Smooth muscle cell (in vitro differentiated cells): Measurements from ENCODE around the gene TMED7. TPM values are rescaled to one million over a fixed set of nuclear protein-coding genes. Genes with fewer than 3 reads are reported as not detected.

Experiments
- DNase-seq: peaks from one replicate; lab custom pipeline; 2025; ENCODE audit not compliant: unreplicated experiment; lab: John Stamatoyannopoulos, UW
- H2AFZ ChIP-seq: fragments of 200-600 bp; sonication (generic); 2 replicates; pipeline ENCODE4 v1.6.0; 2016; ENCODE audit warnings: antibody characterized with exemption, low read depth, mild to moderate bottlenecking
- H3F3A ChIP-seq: fragments of 200-600 bp; sonication (generic); 2 replicates; pipeline ENCODE4 v1.6.0; 2017; ENCODE audit warnings: antibody characterized with exemption, low read depth
- H3K27ac ChIP-seq: fragments of 200-600 bp; sonication (generic); 2 replicates; pipeline ENCODE4 v1.5.1; 2016; ENCODE audit warnings: low read depth, mild to moderate bottlenecking
- H3K27me3 ChIP-seq: fragments of 200-600 bp; sonication (generic); 2 replicates; pipeline ENCODE4 v1.6.1; 2016; ENCODE audit warnings: low read depth, mild to moderate bottlenecking
- H3K36me3 ChIP-seq: fragments of 200-600 bp; sonication (generic); 2 replicates; pipeline ENCODE4 v1.5.1; 2016; ENCODE audit warnings: low read depth
- H3K4me1 ChIP-seq: fragments of 200-600 bp; sonication (generic); 2 replicates; pipeline ENCODE4 v1.5.1; 2016; ENCODE audit warnings: low read depth
- H3K4me2 ChIP-seq: fragments of 200-600 bp; sonication (generic); 2 replicates; pipeline ENCODE4 v1.6.0; 2016; ENCODE audit warnings: mild to moderate bottlenecking
- H3K4me3 ChIP-seq: fragments of 200-600 bp; sonication (generic); 2 replicates; pipeline ENCODE4 v1.5.1; 2016; ENCODE audit warnings: mild to moderate bottlenecking
- H3K79me2 ChIP-seq: fragments of 200-600 bp; sonication (generic); 2 replicates; pipeline ENCODE4 v1.6.0; 2016; ENCODE audit warnings: low read depth, mild to moderate bottlenecking
- H3K9ac ChIP-seq: fragments of 200-600 bp; sonication (generic); 2 replicates; pipeline ENCODE4 v1.6.0; 2016; ENCODE audit warnings: low read depth
- H3K9me3 ChIP-seq: fragments of 200-600 bp; sonication (generic); replicated peaks from 2 replicates; pipeline ENCODE4 v1.5.1; 2016; ENCODE audit warnings: low read depth
- H4K20me1 ChIP-seq: fragments of 200-600 bp; sonication (generic); 2 replicates; pipeline ENCODE4 v1.6.0; 2016; ENCODE audit warnings: low read depth
- CTCF ChIP-seq: fragments of 200-600 bp; sonication (generic); IDR thresholded peaks from 2 replicates; pipeline ENCODE4 v1.5.1; 2017; ENCODE audit warnings: borderline replicate concordance, mild to moderate bottlenecking, antibody characterized with exemption; ENCODE audit not compliant: insufficient read depth, poor library complexity, severe bottlenecking
- WGBS: methylation state at CpG from one replicate; pipeline ENCODE4 v1.1.7; 2016; ENCODE audit warnings: low lambda C conversion rate; 5-methylcytosine and 5-hydroxymethylcytosine counted together
- polyA plus RNA-seq: library from polyadenylated mRNA; unstranded; fragments of >200 nt; fragmentation: Nextera tagmentation; extraction: Ambion mirVana; gene quantifications from 2 replicates; pipeline ENCODE4 v1.2.1, GENCODE V29; 2016
- total RNA-seq: library from RNA; depleted of rRNA; stranded (reverse); fragments of >200 nt; gene quantifications from 2 replicates; pipeline ENCODE4 v1.2.3, GENCODE V29; 2014

The TMED7 gene
- total and polyA plus RNA-seq, 2 experiments from 2014 or later, result 91.5 to 236 TPM

DNA sequence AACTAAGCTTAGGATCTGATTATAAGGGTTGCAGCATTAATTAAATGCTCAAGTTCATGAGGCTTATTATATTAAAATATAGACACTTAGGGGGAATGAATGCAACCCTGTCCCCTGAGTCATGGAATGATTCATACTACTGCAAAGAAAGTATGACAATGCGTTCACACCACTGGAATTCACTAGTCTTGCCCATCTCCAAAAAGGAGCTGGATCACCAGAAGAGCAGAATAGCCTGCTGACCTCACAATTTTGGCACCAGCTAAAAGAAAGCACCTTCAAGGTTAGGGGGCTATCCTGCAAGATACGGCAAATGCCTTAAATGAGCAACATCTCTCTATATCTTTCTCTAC is 32.0 kb upstream of the TMED7 start:
- no peak for TF ChIP-seq CTCF
- DNase-seq, result no peak

GRCh38 chr5:115657125-115657880 is 31.5 kb upstream of the TMED7 start:
- DNase-seq, result no peak
- WGBS, result 90% methylated on average over 2 of the region's 2 CpGs
- H3K79me2 ChIP-seq, result no peaks in the 10 kb centered on the region
- H4K20me1 ChIP-seq, result no peaks in the 10 kb centered on the region
- TF ChIP-seq CTCF, result no peak
- H3K4me1 ChIP-seq, result peaks cover 10% of the 10 kb centered on the region
- no peak overlapping the region for H2AFZ ChIP-seq
- H3F3A ChIP-seq, result no peaks in the 10 kb centered on the region
- H3K9me3 ChIP-seq, result no peaks in the 10 kb centered on the region
- peak overlapping the region; percentile 54 for H3K27ac ChIP-seq
- H3K4me2 ChIP-seq, result no peak overlapping the region
- no peaks in the 10 kb centered on the region for H3K27me3 ChIP-seq
- H3K4me3 ChIP-seq, result no peak overlapping the region
- no peaks in the 10 kb centered on the region for H3K36me3 ChIP-seq
- peak overlapping the region; percentile 11 for H3K9ac ChIP-seq

More for the DNA sequence above, 32.0 kb upstream of the TMED7 start:
- peaks cover 10% of the 10 kb centered on the region for H3K4me1 ChIP-seq
- H4K20me1 ChIP-seq, result no peaks in the 10 kb centered on the region
- no peaks in the 10 kb centered on the region for H3K9me3 ChIP-seq
- H3K27ac ChIP-seq, result peak overlapping the region; percentile 54
- 66% methylated on average over 2 of the region's 2 CpGs for WGBS
- no peak overlapping the region for H2AFZ ChIP-seq
- H3K79me2 ChIP-seq, result no peaks in the 10 kb centered on the region
- peak overlapping the region; percentile 11 for H3K9ac ChIP-seq
- no peak overlapping the region for H3K4me3 ChIP-seq
- no peaks in the 10 kb centered on the region for H3K27me3 ChIP-seq
- no peaks in the 10 kb centered on the region for H3K36me3 ChIP-seq
- no peak overlapping the region for H3K4me2 ChIP-seq
- no peaks in the 10 kb centered on the region for H3F3A ChIP-seq

DNA sequence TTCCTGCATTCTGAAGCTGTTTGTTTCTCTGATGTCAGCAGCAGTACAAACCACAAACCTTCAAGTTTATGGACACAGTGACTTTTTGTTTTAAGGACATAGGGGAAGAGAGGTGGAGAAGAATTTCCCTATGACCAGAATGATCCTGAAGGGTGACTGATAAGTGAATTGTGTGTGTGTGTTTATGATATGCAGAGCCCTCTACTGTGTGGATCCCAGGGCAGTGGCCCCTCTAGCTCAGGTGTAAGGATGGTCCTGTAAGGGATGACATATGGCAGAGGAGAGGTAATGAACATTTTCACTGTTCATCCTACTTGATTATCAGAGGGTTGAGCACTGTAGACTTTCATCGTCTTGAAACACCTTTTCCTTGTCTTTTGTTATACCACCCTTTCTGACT is 30.6 kb upstream of the TMED7 start:
- no peak for DNase-seq
- 100% methylated on average over 1 of the region's 1 CpG for WGBS
- Histone ChIP-seq H3K36me3 (no peaks in the 10 kb centered on the region), H3K9ac (no peak overlapping the region), H3K27ac (no peak overlapping the region), H4K20me1 (no peaks in the 10 kb centered on the region), H3K79me2 (no peaks in the 10 kb centered on the region), H2AFZ (no peak overlapping the region), H3K9me3 (no peaks in the 10 kb centered on the region), H3K27me3 (no peaks in the 10 kb centered on the region), H3K4me3 (no peak overlapping the region), H3F3A (no peaks in the 10 kb centered on the region), H3K4me2 (no peak overlapping the region), H3K4me1 (peaks cover 5% of the 10 kb centered on the region)
- no peak for TF ChIP-seq CTCF

GRCh38 chr5:115655994-115656393 is 30.2 kb upstream of the TMED7 start:
- H3K9ac ChIP-seq, result no peak overlapping the region
- H3K4me2 ChIP-seq, result no peak overlapping the region
- H3K27me3 ChIP-seq, result no peaks in the 10 kb centered on the region
- H3K27ac ChIP-seq, result no peak overlapping the region
- 90% methylated on average over 1 of the region's 1 CpG for WGBS
- H3K4me3 ChIP-seq, result no peak overlapping the region
- no peaks in the 10 kb centered on the region for H4K20me1 ChIP-seq
- peaks cover under 1% of the 10 kb centered on the region for H3K4me1 ChIP-seq
- no peaks in the 10 kb centered on the region for H3K9me3 ChIP-seq
- H3F3A ChIP-seq, result no peaks in the 10 kb centered on the region
- H2AFZ ChIP-seq, result no peak overlapping the region
- no peaks in the 10 kb centered on the region for H3K79me2 ChIP-seq
- DNase-seq, result no peak
- TF ChIP-seq CTCF, result no peak
- no peaks in the 10 kb centered on the region for H3K36me3 ChIP-seq
